Parathyroid adenoma (tissue), 2 donors: Measurements from ENCODE around the gene MAGEB3.

ENCODE experiments used
- H2AFZ ChIP-seq: fragments of 300-600 bp; sonication (generic); one replicate; pipeline ENCODE4 v1.7.0; 2017; ENCODE audit warnings: antibody characterized with exemption, mild to moderate bottlenecking
- H3K27ac ChIP-seq: fragments of 300-600 bp; sonication (generic); one replicate; pipeline ENCODE4 v1.7.0; 2017
- H3K27me3 ChIP-seq: fragments of 300-600 bp; sonication (generic); one replicate; pipeline ENCODE4 v1.7.0; 2017; ENCODE audit warnings: low read length; ENCODE audit not compliant: control insufficient read depth, insufficient read depth
- H3K36me3 ChIP-seq: fragments of 300-600 bp; sonication (generic); one replicate; pipeline ENCODE4 v1.7.0; 2017; ENCODE audit warnings: low read length; ENCODE audit not compliant: control insufficient read depth, insufficient read depth
- H3K4me1 ChIP-seq: fragments of 300-600 bp; sonication (generic); one replicate; pipeline ENCODE4 v1.7.0; 2017; ENCODE audit warnings: control low read depth
- H3K4me2 ChIP-seq: fragments of 300-600 bp; sonication (generic); one replicate; pipeline ENCODE4 v1.7.0; 2017; ENCODE audit warnings: low read length
- H3K4me3 ChIP-seq: fragments of 300-600 bp; sonication (generic); one replicate; pipeline ENCODE4 v1.7.0; 2017; ENCODE audit warnings: low read depth, low read length
- H3K79me2 ChIP-seq: fragments of 300-600 bp; sonication (generic); one replicate; pipeline ENCODE4 v1.7.0; 2017; ENCODE audit warnings: control low read depth
- H3K9ac ChIP-seq: fragments of 300-600 bp; sonication (generic); one replicate; pipeline ENCODE4 v1.7.0; 2017; ENCODE audit warnings: mild to moderate bottlenecking
- H3K9me3 ChIP-seq: fragments of 300-600 bp; sonication (generic); one replicate; pipeline ENCODE4 v1.7.0; 2017; ENCODE audit warnings: low read length; ENCODE audit not compliant: control insufficient read depth
- TF ChIP-seq, protein P1 (sequence below): fragments of 300-600 bp; sonication (generic); IDR thresholded peaks from one replicate; pipeline ENCODE4 v1.7.0; 2017; ENCODE audit warnings: antibody characterized with exemption, mild to moderate bottlenecking
- donor health status: primary hyperparathyroidism.

MAGEB3 gene

GRCh38 chrX:30196322-30196721, 34.1 kb upstream of the MAGEB3 start:
- Histone ChIP-seq H3K36me3 (no peaks in the 10 kb centered on the region), H3K27ac (no peak overlapping the region), H3K9ac (no peak overlapping the region), H3K9me3 (no peaks in the 10 kb centered on the region), H3K4me2 (no peak overlapping the region), H3K4me1 (no peaks in the 10 kb centered on the region), H3K4me3 (no peak overlapping the region), H2AFZ (no peak overlapping the region), H3K79me2 (no peaks in the 10 kb centered on the region), H3K27me3 (no peaks in the 10 kb centered on the region)
- TF ChIP-seq, protein P1, sequence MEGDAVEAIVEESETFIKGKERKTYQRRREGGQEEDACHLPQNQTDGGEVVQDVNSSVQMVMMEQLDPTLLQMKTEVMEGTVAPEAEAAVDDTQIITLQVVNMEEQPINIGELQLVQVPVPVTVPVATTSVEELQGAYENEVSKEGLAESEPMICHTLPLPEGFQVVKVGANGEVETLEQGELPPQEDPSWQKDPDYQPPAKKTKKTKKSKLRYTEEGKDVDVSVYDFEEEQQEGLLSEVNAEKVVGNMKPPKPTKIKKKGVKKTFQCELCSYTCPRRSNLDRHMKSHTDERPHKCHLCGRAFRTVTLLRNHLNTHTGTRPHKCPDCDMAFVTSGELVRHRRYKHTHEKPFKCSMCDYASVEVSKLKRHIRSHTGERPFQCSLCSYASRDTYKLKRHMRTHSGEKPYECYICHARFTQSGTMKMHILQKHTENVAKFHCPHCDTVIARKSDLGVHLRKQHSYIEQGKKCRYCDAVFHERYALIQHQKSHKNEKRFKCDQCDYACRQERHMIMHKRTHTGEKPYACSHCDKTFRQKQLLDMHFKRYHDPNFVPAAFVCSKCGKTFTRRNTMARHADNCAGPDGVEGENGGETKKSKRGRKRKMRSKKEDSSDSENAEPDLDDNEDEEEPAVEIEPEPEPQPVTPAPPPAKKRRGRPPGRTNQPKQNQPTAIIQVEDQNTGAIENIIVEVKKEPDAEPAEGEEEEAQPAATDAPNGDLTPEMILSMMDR = no peak

DNA sequence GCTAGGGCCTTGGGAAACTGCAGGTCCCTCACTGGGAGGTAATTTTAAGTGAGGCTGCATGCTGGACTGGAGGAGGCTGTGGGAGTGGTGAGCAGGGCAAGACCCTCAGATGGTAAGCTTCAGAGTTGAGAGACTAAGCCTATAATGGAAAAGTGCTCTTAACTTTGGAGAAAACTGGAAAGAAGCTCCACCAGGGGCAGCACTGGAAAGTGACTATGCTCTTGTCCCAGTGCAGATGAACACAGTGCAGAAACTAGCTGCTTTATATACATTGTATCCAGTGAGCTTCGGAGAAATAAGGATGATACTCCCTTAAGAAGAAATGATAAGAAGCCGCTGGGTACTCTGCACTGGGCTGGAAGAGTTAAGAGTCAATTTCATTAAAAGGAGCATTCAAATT, 18.3 kb upstream of the MAGEB3 start:
- Histone ChIP-seq H3K9me3 (no peaks in the 10 kb centered on the region), H3K27ac (no peak overlapping the region), H3K4me1 (no peaks in the 10 kb centered on the region), H3K9ac (no peak overlapping the region), H3K36me3 (no peaks in the 10 kb centered on the region), H3K4me3 (no peak overlapping the region), H3K27me3 (no peaks in the 10 kb centered on the region), H2AFZ (no peak overlapping the region), H3K79me2 (no peaks in the 10 kb centered on the region), H3K4me2 (no peak overlapping the region)
- TF ChIP-seq, protein P1 = no peak

DNA sequence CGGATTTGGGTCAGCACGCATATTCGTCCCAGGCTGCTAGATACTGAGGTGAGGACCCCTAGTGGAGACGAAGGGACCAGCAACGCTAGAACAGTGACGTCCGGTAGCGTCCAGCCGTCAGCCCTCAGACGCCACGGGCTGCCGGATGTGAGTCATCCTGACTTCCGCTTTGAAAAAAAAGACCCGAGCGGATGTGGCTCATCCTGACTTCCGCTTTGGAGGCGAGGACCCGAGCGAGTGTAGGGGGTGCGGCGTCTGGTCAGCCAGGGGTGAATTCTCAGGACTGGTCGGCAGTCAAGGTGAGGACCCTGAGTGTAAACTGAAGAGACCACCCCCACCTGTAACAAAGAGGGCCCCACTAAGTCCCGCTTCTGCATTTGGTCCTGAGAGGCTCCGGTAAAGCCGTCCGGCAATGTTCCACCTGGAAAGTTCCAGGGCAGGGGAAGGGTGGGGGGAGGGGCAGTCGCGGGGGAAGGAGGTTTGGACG, 15.1 kb upstream of the MAGEB3 start, which contains the start of gene MAGEB2:
Gene MAGEB2, plus strand, starts transcription at position 207 of the 487 bp plus-strand sequence. CDS start 3,018 bp downstream, outside the sequence.
- Histone ChIP-seq H3K4me1 (no peaks in the 10 kb centered on the region), H3K27ac (no peak within 1 kb of the TSS), H2AFZ (no peak within 1 kb of the TSS), H3K9ac (no peak within 1 kb of the TSS), H3K9me3 (no peaks in the 10 kb centered on the region), H3K79me2 (no peaks in the 10 kb centered on the region), H3K27me3 (no peaks in the 10 kb centered on the region), H3K4me2 (no peak within 1 kb of the TSS), H3K4me3 (no peak within 1 kb of the TSS), H3K36me3 (no peaks in the 10 kb centered on the region)
- TF ChIP-seq, protein P1 = no peak

- no peaks in the 10 kb centered on the region for H3K79me2 ChIP-seq
- no peaks in the 10 kb centered on the region for H3K9me3 ChIP-seq
- no peak overlapping the region for H3K9ac ChIP-seq
- H2AFZ ChIP-seq = no peak overlapping the region
- no peaks in the 10 kb centered on the region for H3K27me3 ChIP-seq
- TF ChIP-seq, protein P1 = no peak
- H3K27ac ChIP-seq = no peak overlapping the region
- H3K4me1 ChIP-seq = no peaks in the 10 kb centered on the region
- no peak overlapping the region for H3K4me3 ChIP-seq
- H3K36me3 ChIP-seq = no peaks in the 10 kb centered on the region
- no peak overlapping the region for H3K4me2 ChIP-seq
These were observed 13.0 kb upstream of the MAGEB3 start for GRCh38 chrX:30217465-30217864.

DNA sequence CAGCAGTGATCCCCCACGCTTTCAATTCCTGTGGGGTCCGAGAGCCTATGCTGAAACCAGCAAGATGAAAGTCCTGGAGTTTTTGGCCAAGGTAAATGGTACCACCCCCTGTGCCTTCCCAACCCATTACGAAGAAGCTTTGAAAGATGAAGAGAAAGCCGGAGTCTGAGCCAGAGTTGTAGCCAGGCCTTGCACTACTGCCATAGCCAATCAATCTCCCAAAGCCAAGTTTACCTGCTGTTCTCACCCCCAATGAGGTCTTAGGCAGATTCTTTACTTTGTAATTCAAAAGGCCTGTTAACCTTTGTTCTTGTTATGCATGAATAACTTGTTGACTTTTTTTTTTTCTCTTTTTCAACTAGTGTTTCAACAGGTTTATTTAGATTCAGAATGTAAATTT, 11.1 kb upstream of the MAGEB3 start:
- Histone ChIP-seq H3K79me2 (no peaks in the 10 kb centered on the region), H3K27ac (no peak overlapping the region), H3K27me3 (no peaks in the 10 kb centered on the region), H3K4me3 (no peak overlapping the region), H2AFZ (no peak overlapping the region), H3K36me3 (no peaks in the 10 kb centered on the region), H3K9ac (no peak overlapping the region), H3K9me3 (no peaks in the 10 kb centered on the region), H3K4me2 (no peak overlapping the region), H3K4me1 (no peaks in the 10 kb centered on the region)
- TF ChIP-seq, protein P1 = no peak
